HG03159 (cell line): Measurements from ENCODE around the gene GSG1L.
"Not testable (repeated sequence)": the region's sequence is repeated elsewhere in the genome, so short reads cannot be mapped to it uniquely, and the experiment has no call there.

Source experiments
- ATAC-seq: cut with Tn5 transposase; IDR thresholded peaks from one replicate; pipeline ENCODE4 v1.9.1; 2021; ENCODE audit warnings: mild to moderate bottlenecking, moderate library complexity; ENCODE audit not compliant: unreplicated experiment

The GSG1L gene

DNA sequence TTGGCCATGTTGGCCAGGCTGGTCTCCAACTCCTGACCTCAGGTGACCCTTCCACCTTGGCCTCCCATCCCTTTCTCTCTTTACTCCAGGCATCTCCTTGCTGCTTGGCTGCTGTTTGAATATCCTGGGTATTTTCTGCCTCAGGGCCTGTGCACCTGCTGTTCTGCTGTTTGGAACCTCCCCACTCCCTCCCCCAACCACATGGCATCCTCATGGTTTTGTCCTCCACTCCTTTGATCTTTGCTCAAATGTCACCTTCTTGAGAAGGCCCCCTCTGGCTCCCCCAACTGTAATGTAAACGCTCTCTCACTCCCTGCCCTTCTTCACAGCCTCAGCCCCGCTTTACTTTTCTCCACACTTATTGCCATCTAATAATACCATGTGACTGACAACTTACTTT lies 152.0 kb downstream of the GSG1L start:
- no peak for ATAC-seq

DNA sequence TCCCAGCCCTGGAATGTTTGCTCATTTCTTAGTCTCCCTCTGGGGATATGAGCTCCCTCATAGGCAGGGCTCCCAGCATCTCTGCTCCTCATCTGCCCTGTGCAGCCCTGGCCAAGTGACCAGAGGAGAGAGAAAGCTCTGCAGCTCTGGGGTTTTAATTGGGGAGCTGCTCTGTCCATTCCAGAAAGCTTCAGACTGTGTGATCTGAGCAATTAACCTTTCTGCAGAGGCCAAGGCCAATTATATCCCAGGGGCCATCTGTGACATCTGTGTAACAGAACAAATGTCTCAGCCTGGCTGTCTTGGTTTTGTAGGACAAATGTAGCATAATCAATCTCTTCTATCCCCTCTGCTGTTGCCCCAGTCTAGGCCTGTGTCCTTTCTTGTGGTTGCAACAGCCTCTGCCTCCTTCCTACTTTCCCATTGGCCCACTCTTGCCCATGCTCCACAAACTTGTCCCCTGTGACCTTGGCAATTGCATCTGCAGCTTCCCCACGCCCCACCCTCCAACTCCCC lies 156.0 kb downstream of the GSG1L start:
- ATAC-seq: no peak

DNA sequence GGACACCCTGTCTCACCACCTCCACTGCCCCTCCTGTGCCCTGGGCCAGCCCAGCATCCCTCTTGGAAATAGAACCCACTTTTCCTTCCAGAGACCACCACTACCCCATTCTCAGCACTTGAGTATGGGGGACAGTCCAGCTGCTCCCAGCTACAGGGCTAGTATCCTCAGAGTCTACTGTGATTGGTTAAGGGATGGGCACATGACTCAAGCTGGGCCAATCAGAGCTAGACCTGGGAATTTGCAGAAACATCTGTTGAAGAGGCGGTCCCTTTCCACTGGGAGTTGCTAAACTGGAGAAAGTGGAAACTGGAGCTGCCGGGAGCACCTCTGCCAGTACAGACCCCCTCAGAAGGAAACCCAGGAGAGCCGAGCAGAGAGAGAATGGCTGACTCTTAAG lies 156.6 kb downstream of the GSG1L start:
- no peak for ATAC-seq

DNA sequence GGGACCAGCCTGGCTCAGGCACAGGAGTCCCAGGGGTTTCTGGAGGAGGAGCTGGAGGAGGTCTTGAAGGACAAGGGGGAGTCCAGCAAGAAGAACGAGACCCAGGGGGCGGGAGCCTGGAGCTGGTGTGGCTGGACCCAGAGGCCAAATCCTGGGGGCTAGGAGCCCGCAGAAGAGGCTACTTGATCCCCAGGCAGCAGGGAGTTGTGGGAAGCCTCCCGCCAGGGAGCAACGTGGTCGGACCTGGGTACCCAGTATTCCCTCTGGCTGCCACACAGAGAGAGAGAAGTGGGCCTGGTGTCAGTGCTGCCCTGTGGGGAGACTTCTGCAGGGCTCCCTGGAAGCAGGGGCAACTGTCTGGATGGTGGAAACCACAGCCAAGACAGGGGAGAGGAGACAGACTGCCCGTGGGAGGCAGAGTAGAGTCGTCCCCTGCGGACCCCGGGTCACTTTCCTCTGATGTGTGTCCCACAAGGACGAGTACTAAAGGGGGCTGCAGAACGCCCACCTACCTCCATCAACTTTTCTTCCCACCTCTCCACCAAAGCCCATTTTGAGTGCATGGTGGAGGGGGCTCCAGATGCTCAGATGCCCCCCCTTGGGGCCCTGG lies 160.4 kb downstream of the GSG1L start:
- no peak for ATAC-seq

- no peak for ATAC-seq
Measured at GRCh38 chr16:27902551-27902950, 161.0 kb downstream of the GSG1L start.

DNA sequence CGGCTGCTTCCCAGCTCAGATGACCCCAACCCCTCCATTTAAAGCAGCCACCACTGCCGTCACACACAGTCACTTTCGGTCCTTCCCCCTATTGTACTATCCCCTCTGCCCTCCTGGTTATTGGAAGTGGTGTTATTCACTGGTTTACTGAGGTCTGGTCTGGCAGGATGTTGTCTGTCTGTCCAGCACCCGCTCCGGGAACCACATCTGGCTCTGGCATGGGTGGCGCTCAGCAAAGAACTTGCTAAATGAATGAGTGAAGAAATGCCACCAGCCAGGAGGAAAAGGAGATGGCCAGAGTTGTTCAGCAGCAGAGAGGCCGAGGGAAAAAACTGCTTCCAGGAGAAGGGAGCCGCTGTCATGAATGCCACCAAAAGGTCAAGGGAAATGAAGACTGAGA lies 161.6 kb downstream of the GSG1L start:
- ATAC-seq: no peak

DNA sequence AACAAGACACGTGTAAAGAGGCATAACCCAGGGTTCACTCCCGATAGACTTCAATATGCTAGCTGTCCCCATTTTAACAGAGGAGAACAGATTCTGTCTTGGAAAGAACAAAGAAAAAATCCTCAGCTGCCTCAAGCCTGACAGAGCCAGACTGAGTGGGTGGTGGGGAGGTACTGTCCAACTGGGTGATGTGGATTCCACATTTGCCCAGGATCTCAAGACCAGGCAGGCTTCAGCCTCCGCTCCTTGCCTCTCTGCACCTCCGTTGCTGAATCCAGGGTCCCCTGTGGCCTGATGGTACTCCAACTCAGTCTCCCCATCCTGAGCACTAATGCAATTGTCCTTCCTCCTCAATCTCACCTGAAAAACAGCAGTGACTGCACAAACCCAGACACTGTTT lies 163.8 kb downstream of the GSG1L start:
- no peak for ATAC-seq

- ATAC-seq: no peak
Measured at GRCh38 chr16:27894386-27894785, 169.1 kb downstream of the GSG1L start.

- ATAC-seq: no peak
Measured at GRCh38 chr16:27892879-27893278, 170.6 kb downstream of the GSG1L start.

DNA sequence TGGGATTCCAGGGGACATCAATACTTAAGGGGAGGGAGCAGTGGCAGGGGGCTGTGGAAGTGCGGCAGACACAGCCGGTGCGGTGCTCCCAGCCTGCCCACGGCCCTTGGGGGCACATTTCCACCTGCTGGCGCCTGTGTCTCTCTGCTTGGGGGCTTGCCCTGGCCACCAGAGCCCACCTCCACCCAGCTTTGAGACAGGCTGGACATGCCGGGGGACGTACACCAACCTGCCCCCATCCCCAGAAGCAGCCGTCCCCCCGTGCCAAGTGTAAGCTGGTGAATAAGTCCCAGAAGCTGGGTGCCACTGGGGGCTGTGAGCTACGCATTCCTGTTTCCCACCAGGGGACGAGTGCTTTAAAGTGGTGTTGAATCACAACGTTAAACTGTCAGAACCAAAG lies 172.6 kb downstream of the GSG1L start:
- no peak for ATAC-seq

DNA sequence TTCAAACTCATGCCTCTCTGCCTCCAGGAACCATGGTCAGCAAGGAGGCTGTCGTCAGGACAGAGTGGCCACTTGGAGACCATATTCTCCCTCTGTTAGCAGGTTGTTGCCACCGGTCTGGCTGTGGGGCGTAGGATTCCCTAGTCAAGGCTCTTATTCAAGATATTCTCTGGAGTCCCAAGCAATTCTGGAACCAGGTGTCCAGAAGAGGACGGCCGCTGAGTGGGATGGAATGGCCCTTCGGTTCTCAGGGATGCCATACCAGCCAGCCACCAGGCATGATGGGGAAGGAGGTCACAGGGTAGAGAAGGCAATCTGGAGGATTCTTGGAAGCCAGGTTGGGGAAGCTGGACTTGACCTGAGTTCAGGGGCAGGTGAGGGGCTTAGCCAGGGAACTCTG lies 173.5 kb downstream of the GSG1L start:
- no peak for ATAC-seq

- no peak for ATAC-seq
Measured at GRCh38 chr16:27883576-27883975, 179.9 kb downstream of the GSG1L start.

- no peak for ATAC-seq
Measured at GRCh38 chr16:27880287-27880686, 183.2 kb downstream of the GSG1L start.

DNA sequence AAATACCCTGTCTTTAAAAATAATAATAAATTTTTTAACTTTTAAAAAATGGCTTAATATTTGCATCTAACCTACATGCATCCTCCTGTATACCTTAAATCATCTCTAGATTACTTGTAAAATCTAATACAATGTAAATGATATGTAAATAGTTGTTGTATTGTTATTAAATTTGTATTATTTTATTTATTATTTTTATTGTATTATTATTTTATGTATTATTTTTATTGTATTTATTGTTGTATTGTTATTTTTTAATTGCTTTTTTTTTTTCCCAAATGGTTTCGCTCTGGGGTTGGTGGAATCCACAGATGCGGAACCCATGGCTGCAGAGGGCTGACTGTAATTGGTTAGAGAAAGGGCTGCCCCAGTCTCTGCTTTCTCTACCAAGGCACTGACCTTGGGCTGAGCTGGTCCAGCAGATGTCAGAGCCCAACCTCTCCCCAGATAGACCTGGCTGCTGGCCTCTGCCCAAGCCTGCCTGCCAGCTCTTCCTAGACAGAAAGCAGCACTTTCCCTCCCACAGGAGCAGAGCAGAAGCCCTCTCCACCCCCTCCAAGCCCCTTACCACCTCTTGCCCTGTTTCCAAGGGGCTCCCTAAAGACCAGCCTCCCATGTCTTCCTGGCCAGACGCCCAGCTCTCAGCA lies 183.8 kb downstream of the GSG1L start:
- no peak for ATAC-seq

DNA sequence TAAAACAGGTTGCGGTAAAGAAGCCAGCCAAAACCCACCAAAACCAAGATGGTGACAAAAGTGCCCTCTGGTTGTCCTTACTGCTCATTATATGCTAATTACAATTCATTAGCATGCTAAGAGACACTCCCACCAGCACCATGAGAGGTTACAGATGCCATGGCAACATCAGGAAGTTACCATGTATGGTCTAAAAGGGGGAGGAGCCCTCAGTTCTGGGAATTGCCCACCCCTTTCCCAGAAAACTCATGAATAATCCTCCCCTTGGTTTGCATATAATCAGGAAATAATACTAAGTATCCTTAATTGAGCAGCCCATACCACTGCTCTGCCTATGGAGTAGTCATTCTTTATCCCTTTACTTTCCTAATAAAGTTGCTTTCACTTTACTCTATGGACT lies 190.9 kb downstream of the GSG1L start:
- ATAC-seq: not testable (repeated sequence)

DNA sequence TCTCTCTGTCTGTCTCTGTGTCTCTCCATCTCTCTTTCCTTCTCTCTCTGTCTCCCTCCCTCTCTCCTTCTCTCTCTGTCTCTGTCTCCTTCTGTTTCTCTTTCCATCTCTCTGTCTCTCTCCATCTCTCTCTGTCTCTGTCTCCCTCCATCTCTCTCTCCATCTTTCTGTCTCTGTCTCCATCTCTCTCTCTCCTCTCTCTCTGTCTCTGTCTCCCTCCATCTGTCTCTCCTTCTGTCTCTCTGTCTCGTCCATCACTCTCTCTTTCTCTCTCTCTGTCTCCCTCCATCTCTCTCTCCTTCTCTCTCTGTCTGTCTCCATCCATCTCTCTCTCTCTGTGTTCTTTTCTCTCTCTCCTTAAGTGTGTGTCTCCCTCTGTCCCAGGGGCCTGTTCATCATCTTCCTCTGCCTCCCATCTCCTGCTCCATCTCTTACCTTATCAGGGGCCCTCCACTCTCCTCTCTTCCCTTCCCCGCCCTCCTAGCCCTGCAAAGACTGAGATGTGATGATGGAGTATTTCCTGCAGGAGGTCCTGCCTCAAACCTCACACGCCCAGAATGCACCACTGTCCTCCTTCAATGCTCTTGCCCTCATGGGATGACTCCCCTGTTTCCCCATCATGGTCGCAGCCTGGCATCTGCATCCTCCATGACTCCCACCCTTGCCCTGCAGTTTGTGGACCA lies 193.3 kb downstream of the GSG1L start:
- no peak for ATAC-seq

- no peak for ATAC-seq
Measured at GRCh38 chr16:27869411-27869810, 194.1 kb downstream of the GSG1L start.

- ATAC-seq: no peak
Measured at GRCh38 chr16:27868180-27868579, 195.3 kb downstream of the GSG1L start.

DNA sequence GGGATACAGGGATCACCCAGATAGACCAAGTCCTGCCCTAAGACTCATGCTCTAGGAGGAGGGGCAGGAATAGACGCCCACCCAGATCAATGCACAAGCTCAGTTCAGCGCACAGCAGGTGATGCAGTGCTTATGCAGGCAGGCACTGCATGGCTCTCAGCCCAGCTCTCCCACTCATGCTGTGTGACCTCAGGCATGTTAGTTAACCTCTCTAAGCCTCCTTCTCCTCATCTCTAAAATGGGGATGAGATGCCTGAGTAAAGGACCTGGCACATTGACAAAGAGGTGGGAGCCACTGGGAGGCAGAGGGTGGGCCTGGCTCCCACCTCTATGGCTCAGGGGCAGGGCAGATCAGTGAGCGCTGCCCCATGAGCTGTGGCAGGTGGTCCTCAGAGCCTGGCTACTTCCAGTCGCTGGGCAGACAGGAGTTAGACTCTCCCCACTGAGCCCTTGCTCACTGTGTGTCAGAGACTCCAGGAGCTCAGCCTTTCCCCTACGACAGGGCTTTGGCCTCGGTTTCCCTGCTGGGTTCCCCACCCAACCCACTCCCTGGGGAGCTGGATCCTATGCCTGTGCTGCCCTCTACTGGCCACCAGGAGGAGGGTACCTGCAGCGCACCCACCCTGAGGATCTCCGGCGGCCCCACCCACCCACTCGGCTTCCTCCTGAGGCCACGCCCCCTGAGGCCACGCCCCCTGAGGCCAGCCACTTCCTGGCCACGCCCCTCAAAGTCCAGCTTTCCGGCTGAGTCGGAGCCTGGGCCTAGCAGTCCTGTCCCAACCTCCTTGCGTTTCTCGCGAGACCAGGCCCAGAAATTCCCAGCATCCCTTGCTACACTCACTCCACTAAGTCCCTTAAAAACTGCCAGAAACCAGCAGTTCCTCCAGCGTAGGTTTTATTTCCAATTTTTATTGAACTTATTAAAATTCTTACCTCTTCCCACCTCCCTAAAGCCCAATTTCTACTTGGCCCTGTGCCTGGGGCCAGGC lies 196.1 kb downstream of the GSG1L start:
- ATAC-seq: no peak

- no peak for ATAC-seq
Measured at GRCh38 chr16:27863377-27863776, 200.1 kb downstream of the GSG1L start.

DNA sequence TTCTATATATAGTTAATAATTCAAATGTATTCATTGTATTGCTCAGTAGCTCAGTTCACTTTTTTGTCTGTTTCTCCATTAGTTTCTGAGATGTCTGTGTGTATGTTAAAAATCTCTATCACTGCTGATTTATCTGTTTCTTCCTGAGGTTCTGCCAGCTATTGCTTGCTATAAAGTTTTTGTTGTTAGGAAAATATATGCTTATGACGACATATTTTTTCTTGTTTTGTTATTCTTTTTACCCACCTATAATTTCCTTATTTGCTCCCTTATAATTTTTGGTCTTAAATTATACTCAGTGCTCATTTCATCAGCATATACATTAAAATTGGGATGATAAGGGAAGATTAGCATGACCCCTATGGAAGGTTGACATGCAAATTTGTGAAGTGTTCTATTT lies 200.6 kb downstream of the GSG1L start:
- no peak for ATAC-seq
